Measurements from ENCODE around the gene HAUS3. TPM values are rescaled to one million over a fixed set of nuclear protein-coding genes. Genes with fewer than 3 reads are reported as not detected.

The HAUS3 gene
- total and polyA plus RNA-seq, 2 experiments from 2014 or later, result 21.4 to 36.0 TPM

GRCh38 chr4:2260344-2261109 is 18.6 kb upstream of the HAUS3 start (continued):
- TF ChIP-seq POLR2AphosphoS5 (IDR thresholded peaks at IDR 0.05; ENCODE audit: low read depth) (no peak), JUNB (IDR thresholded peaks at IDR 0.05; ENCODE audit: unreplicated experiment) (no peak), EZH2 (IDR thresholded peaks at IDR 0.05; ENCODE audit: low read depth, unreplicated experiment) (no peak), ZNF114 (CRISPR knock-in tag; IDR thresholded peaks at IDR 0.05) (no peak)
- TF ChIP-seq, protein P1, sequence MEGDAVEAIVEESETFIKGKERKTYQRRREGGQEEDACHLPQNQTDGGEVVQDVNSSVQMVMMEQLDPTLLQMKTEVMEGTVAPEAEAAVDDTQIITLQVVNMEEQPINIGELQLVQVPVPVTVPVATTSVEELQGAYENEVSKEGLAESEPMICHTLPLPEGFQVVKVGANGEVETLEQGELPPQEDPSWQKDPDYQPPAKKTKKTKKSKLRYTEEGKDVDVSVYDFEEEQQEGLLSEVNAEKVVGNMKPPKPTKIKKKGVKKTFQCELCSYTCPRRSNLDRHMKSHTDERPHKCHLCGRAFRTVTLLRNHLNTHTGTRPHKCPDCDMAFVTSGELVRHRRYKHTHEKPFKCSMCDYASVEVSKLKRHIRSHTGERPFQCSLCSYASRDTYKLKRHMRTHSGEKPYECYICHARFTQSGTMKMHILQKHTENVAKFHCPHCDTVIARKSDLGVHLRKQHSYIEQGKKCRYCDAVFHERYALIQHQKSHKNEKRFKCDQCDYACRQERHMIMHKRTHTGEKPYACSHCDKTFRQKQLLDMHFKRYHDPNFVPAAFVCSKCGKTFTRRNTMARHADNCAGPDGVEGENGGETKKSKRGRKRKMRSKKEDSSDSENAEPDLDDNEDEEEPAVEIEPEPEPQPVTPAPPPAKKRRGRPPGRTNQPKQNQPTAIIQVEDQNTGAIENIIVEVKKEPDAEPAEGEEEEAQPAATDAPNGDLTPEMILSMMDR (conservative IDR thresholded peaks at IDR 0.05; ENCODE audit: low read depth in 2 of 2), result no peak

GRCh38 chr4:2259541-2260343 is 17.8 kb upstream of the HAUS3 start:
- Histone ChIP-seq H4K20me1 (replicated peaks; ENCODE audit: insufficient read depth) (no peaks in the 10 kb centered on the region), H3K79me2 (replicated peaks; ENCODE audit: insufficient read depth) (no peaks in the 10 kb centered on the region), H3F3A (replicated peaks; ENCODE audit: low read depth) (no peaks in the 10 kb centered on the region), H3K4me1 (ENCODE audit: insufficient read depth) (no peaks in the 10 kb centered on the region), H3K36me3 (ENCODE audit: insufficient read depth) (no peaks in the 10 kb centered on the region), H3K4me3 (no peak overlapping the region), H3K4me2 (no peak overlapping the region), H3K9me2 (ENCODE audit: insufficient read depth) (no peaks in the 10 kb centered on the region), H3K27ac (ENCODE audit: low read depth) (no peak overlapping the region), H2AFZ (no peak overlapping the region), H3K27me3 (ENCODE audit: insufficient read depth) (0 out of 2 replicates have a peak, but pooled peaks cover 4% of the 10 kb centered on the region)
- Mint-ChIP-seq H3K4me1 (peaks cover 16% of the 10 kb centered on the region), H3K9me3 (no peaks in the 10 kb centered on the region), H3K27me3 (ENCODE audit: insufficient read depth, low read depth, poor library complexity) (peaks cover 7% of the 10 kb centered on the region), H3K36me3 (ENCODE audit: low read depth) (no peaks in the 10 kb centered on the region), H3K27ac (no peak overlapping the region), H3K4me3 (0 out of 3 replicates have a peak overlapping the region, but pooled peaks have one; percentile 30)
- no peak for TF ChIP-seq POLR2AphosphoS5 (IDR thresholded peaks at IDR 0.05; ENCODE audit: low read depth)
- no peak for DNase-seq (ENCODE audit: low spot score)
- no peak for ATAC-seq

DNA sequence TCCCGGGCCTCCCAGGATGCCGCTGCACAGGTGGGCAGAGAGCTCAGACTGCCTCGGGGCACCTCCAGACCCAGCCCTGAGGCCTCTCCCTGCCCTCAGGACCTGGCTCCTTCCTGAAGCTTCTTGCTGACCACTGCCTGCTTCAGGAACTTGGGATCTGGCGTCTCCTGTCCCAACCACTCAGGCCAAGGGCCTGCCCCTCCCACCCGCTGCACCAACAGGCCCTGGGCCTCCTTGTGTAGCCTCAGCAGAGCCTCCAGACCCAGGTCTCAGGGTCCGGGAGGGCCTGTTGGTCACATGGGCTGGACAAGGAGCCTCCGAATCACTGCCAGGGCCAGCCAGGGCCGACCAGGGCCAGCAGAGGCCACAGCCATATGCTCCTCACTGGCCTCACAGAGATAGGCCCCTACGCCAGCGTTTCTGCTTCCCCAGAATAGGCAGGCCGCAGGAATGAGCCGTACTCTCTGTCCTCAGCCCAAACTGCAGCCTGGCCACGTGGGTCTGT is 17.2 kb upstream of the HAUS3 start:
- H3K4me1 Mint-ChIP-seq, result peaks cover 20% of the 10 kb centered on the region
- no peaks in the 10 kb centered on the region for H4K20me1 ChIP-seq (replicated peaks; ENCODE audit: insufficient read depth)
- H3K4me3 ChIP-seq, result no peak overlapping the region
- H3K4me3 Mint-ChIP-seq, result no peak overlapping the region
- no peaks in the 10 kb centered on the region for H3K36me3 ChIP-seq (ENCODE audit: insufficient read depth)
- no peak for DNase-seq (ENCODE audit: low spot score)
- H3K27me3 ChIP-seq (ENCODE audit: insufficient read depth), result 0 out of 2 replicates have a peak, but pooled peaks cover 4% of the 10 kb centered on the region
- H3F3A ChIP-seq (replicated peaks; ENCODE audit: low read depth), result no peaks in the 10 kb centered on the region
- no peaks in the 10 kb centered on the region for H3K79me2 ChIP-seq (replicated peaks; ENCODE audit: insufficient read depth)
- H3K36me3 Mint-ChIP-seq (ENCODE audit: low read depth), result no peaks in the 10 kb centered on the region; the same call in 2 of the 3 replicates
- H3K27ac ChIP-seq (ENCODE audit: low read depth), result no peak overlapping the region
- no peak overlapping the region for H3K4me2 ChIP-seq
- H2AFZ ChIP-seq, result no peak overlapping the region
- H3K27ac Mint-ChIP-seq, result no peak overlapping the region
- peaks cover 5% of the 10 kb centered on the region; the same call in 1 of the 2 replicates for H3K4me1 ChIP-seq (ENCODE audit: insufficient read depth)
- ATAC-seq, result no peak
- no peaks in the 10 kb centered on the region for H3K9me3 Mint-ChIP-seq
- peaks cover 7% of the 10 kb centered on the region for H3K27me3 Mint-ChIP-seq (ENCODE audit: insufficient read depth, low read depth, poor library complexity)
- no peaks in the 10 kb centered on the region for H3K9me2 ChIP-seq (ENCODE audit: insufficient read depth)
- TF ChIP-seq STAT1 (IDR thresholded peaks at IDR 0.05; ENCODE audit: unreplicated experiment), result no peak
- no peak for TF ChIP-seq EZH2 (IDR thresholded peaks at IDR 0.05; ENCODE audit: low read depth, unreplicated experiment)
- TF ChIP-seq REST (IDR thresholded peaks at IDR 0.05; ENCODE audit: unreplicated experiment), result no peak
- TF ChIP-seq POLR2AphosphoS5 (IDR thresholded peaks at IDR 0.05; ENCODE audit: low read depth), result no peak
- no peak for TF ChIP-seq ZNF114 (CRISPR knock-in tag; IDR thresholded peaks at IDR 0.05)
